HG02885 (cell line): ENCODE data around the gene HNRNPF.
"Not testable (repeated sequence)": the region's sequence is repeated elsewhere in the genome, so short reads cannot be mapped to it uniquely, and the experiment has no call there.

Source experiments
- ATAC-seq: cut with Tn5 transposase; IDR thresholded peaks from one replicate; pipeline ENCODE4 v1.9.1; 2021; ENCODE audit warnings: mild to moderate bottlenecking; ENCODE audit not compliant: unreplicated experiment, poor library complexity

HNRNPF gene

GRCh38 chr10:43421944-43422343 is 13.0 kb upstream of the HNRNPF start:
- not testable (repeated sequence) for ATAC-seq

GRCh38 chr10:43421519-43421918 is 12.5 kb upstream of the HNRNPF start:
- no peak for ATAC-seq

GRCh38 chr10:43421201-43421507 is 12.2 kb upstream of the HNRNPF start:
- no peak for ATAC-seq

- peak; percentile 86 for ATAC-seq
Observed at GRCh38 chr10:43420369-43421200, 11.6 kb upstream of the HNRNPF start.

- no peak for ATAC-seq
Observed at GRCh38 chr10:43419997-43420368, 11.0 kb upstream of the HNRNPF start.

DNA sequence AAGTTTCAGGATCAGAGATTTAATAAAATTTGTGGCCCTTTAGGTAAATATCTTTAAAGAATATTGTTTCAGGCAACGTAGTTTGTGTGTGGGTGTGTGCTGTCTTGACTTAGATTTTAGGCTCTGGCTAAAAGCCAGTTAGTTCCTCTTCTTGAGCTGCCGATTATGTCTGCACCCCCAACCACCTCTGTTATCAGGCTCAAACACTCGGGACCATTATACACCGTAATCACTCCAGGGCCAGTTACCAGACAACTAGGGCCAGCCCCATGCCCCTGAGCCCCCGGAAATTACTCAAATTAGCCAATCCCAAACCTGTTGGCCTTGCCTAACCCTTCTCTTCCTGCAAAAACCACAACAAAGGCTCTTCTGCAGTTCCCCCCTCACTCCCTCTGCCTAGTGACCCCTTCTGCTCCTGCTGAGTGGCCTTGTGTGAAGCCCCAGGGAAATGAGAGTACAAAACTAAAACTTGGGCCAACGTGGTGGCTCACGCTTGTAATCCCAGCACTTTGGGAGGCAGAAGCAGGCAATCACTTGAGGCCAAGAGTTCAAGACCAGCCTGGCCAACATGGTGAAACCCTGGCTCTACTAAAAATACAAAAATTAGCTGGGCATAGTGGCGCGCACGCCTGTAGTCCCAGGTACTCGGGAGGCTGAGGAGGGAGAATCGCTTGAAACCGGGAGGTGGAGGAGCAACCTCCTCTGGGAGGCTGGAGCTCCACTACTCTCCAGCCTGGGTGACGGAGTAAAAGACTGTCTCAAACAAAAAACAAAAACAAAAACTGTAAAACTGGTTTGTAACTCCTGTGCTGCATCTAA is 9.2 kb upstream of the HNRNPF start:
- peak; percentile 27 for ATAC-seq

GRCh38 chr10:43415544-43415943 is 6.6 kb upstream of the HNRNPF start:
- ATAC-seq = no peak

GRCh38 chr10:43411536-43411935 is 2.5 kb upstream of the HNRNPF start:
- ATAC-seq = no peak

DNA sequence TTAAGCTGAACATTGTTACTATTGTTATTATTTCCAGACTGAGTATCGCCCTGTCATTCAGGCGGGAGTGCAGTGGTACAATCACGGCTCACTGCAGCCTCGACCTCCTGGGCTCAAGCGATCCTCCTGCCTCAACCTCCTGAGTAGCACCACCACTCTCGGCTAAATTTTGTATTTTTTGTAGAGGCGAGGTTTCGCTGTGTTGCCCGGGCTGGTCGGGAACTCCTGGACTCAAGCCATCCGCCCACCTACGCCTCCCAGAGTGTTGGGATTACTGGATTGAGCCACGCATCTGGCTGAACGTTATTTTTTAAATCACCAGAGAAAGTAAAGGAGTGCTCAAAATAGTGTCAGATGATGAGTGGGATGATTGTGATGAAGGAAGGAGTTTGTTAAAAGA is 1.4 kb upstream of the HNRNPF start:
- ATAC-seq = no peak

DNA sequence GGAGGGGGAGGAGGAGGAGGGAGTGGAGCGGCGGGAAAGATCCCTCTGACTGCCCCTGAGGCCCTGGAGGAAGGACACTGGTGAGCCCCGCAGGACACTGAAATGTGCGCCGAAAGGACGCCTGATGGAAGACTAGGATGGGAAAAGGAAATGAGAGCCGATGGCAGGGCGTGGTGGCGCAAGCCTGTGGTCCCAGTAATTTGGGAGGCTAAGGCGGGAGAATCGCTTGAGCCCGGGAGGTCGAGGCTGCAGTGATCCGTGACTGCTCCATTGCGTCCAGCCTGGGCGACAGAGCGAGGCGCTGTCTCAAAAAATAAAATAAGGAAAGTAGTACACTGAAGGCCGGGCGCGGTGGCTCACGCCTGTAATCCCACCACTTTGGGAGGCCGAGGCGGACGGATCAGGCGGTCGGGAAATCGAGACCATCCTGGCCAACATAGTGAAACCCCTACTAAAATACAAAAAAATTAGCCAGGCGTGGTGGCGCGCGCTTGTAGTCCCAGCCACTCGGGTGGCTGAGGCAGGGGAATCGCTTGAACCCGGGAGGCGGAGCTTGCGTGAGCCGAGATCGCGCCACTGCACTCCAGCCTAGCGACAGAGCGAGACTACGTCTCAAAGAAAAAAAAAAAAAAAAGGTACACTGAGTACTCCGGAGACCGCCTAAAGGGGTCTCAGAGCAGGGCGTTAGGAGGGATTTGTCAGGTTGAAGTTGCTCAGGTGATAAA is 561 bp upstream of the HNRNPF start:
- ATAC-seq = no peak

- ATAC-seq = peak; percentile 0
Observed at GRCh38 chr10:43408331-43408709, 666 bp downstream of the HNRNPF start.

DNA sequence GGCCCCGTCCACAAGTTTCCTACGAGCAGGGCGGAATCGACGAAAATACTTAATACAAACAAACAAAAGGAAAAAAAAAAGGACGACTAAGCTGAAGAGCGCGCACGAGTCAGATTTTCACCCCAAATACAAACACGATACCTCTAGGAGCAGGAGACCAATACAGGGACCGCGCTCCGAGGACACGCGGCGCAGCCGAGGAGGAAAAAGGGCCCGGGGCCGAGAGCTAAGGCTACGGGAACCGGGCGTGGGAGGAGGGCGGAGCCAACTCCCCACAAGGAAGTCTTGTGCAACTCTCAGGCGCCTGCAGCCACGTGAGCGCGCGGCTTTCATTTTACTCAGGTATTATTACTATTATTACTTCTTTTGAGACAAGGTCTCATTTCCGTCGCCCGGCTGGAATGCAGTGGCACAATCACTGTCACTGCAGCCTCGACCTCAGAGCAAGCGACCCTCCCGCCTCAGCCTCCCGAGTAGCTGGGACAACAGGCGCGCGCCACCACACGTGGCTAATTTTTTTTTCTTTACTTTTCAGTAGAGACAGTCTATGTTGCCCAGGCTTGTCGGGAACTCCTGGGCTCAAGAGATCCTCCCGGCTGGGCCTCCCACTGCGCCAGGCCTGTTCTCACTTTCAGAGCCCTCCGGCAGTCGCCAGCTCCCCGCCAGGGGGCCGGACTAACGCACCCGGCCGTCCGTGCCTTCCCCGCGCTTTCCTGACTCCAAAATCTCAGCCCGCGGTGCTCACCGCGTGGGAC is 1.2 kb downstream of the HNRNPF start:
- ATAC-seq = peak; percentile 51

DNA sequence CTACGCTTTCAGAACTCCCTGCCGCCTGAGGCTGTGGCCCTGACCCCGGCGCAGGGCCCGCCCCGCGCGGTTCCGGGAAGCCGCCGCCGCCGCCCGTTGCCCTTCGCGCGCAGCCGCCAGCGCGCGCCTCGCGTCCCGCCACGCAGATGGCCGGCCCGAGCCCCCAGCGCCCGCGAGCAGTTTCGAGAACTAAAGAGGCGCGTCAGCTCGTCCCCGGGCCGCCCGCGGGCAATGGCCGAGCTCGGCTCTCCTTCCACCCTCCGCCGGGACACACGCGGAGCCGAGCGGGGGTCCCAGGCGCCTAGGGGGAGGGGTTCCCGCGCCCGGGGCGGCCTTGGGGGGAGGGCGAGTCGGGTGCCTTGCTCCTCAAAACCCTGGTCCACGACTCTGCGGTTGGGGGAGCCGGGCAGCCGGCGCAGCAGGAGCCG is 1.8 kb downstream of the HNRNPF start:
- peak; percentile 20 for ATAC-seq

GRCh38 chr10:43404704-43405084 is 4.3 kb downstream of the HNRNPF start:
- no peak for ATAC-seq

- ATAC-seq = no peak
Observed at GRCh38 chr10:43403911-43404703, 4.9 kb downstream of the HNRNPF start.

DNA sequence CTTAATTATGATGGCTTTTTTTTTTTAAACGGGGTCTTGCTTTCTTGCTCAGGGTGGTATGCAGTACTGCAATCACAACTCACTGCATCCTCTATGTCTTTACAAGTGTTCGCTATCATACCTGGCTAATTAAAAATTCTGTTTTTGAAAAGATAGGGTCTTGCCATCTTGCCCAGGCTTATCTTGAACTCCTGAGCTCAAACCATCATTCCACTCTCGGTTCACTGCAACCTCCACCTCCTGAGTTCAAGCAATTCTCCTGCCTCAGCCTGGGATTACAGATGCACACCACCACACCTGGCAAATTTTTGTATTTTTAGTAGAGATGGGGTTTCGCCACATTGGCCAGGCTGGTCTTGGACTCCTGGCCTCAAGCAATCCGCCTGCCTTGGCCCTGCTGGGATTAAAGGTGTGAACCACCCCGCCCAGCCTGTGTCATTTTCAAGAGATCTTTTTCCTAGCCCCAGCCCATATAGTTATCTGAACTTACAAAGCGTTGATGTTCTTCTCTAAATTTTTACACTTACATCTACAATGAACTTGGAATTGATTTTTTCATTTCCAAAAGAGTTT is 6.0 kb downstream of the HNRNPF start:
- no peak for ATAC-seq

- no peak for ATAC-seq
Observed at GRCh38 chr10:43402176-43402575, 6.8 kb downstream of the HNRNPF start.

- ATAC-seq = no peak
Observed at GRCh38 chr10:43401627-43402026, 7.4 kb downstream of the HNRNPF start.
